GM12891 (cell line): ENCODE measurements around the gene PIK3R3.

Experiments
- DNase-seq: peaks from one replicate; pipeline ENCODE4 v3.0.0; 2011; ENCODE audit warnings: low spot score; ENCODE audit not compliant: insufficient read length
- FAIRE-seq: peaks from 2 replicates; lab custom pipeline; 2011; peaks lifted over from hg19 to GRCh38; lab: Jason Lieb, UNC
- PAX5 ChIP-seq: IDR thresholded peaks from 2 replicates; pipeline ENCODE4 v1.6.1; 2011; ENCODE audit warnings: low read length, moderate library complexity, mild to moderate bottlenecking; ENCODE audit not compliant: insufficient read depth, severe bottlenecking
- POLR2A ChIP-seq: IDR thresholded peaks from 2 replicates; pipeline ENCODE4 v1.6.1; 2011; ENCODE audit warnings: low read depth, low read length, control low read depth
- POLR2AphosphoS5 ChIP-seq: IDR thresholded peaks from 2 replicates; pipeline ENCODE4 v1.6.1; 2011; ENCODE audit warnings: low read depth, low read length, control low read depth
- POU2F2 ChIP-seq: IDR thresholded peaks from 2 replicates; pipeline ENCODE4 v1.6.1; 2011; ENCODE audit warnings: low read depth, mild to moderate bottlenecking, control low read depth, low read length, moderate library complexity
- SPI1 ChIP-seq: IDR thresholded peaks from 2 replicates; pipeline ENCODE4 v1.6.1; 2011; ENCODE audit warnings: low read depth, low read length, control low read depth
- TAF1 ChIP-seq: IDR thresholded peaks from 2 replicates; pipeline ENCODE4 v1.6.1; 2011; ENCODE audit warnings: low read depth, low read length, control low read depth

PIK3R3 gene

GRCh38 chr1:46157916-46158311, 25.5 kb upstream of the PIK3R3 start:
- no peak for FAIRE-seq
- TF ChIP-seq POLR2A (no peak), SPI1 (no peak), TAF1 (no peak), PAX5 (no peak), POU2F2 (no peak), POLR2AphosphoS5 (no peak)

GRCh38 chr1:46153732-46154131, 21.3 kb upstream of the PIK3R3 start:
- no peak for FAIRE-seq
- TF ChIP-seq POU2F2, result no peak
- no peak for TF ChIP-seq SPI1
- TF ChIP-seq TAF1, result no peak
- TF ChIP-seq POLR2A, result no peak
- no peak for TF ChIP-seq POLR2AphosphoS5
- no peak for TF ChIP-seq PAX5

More at GRCh38 chr1:46157916-46158311, 25.5 kb upstream of the PIK3R3 start:
- no peak for DNase-seq

GRCh38 chr1:46153228-46153627, 20.8 kb upstream of the PIK3R3 start:
- FAIRE-seq, result no peak
- no peak for DNase-seq
- TF ChIP-seq POLR2A, result no peak
- TF ChIP-seq TAF1, result no peak
- no peak for TF ChIP-seq SPI1
- no peak for TF ChIP-seq POLR2AphosphoS5
- no peak for TF ChIP-seq PAX5
- no peak for TF ChIP-seq POU2F2

More at GRCh38 chr1:46153732-46154131, 21.3 kb upstream of the PIK3R3 start:
- no peak for DNase-seq

- FAIRE-seq (no peak), DNase-seq (no peak)
- TF ChIP-seq PAX5 (no peak), POU2F2 (no peak), POLR2A (no peak), SPI1 (peak; percentile 43; the same call in 1 of the 2 replicates)
Measured at GRCh38 chr1:46152016-46152415, 19.6 kb upstream of the PIK3R3 start.

GRCh38 chr1:46150085-46150484, 17.7 kb upstream of the PIK3R3 start:
- DNase-seq (no peak), FAIRE-seq (no peak)
- TF ChIP-seq SPI1 (no peak), POLR2A (no peak), POLR2AphosphoS5 (no peak), TAF1 (no peak), POU2F2 (no peak), PAX5 (no peak)

- FAIRE-seq (no peak), DNase-seq (no peak)
- TF ChIP-seq POLR2AphosphoS5, result no peak
- TF ChIP-seq POU2F2, result no peak
- no peak for TF ChIP-seq SPI1
- no peak for TF ChIP-seq PAX5
- no peak for TF ChIP-seq TAF1
- TF ChIP-seq POLR2A, result no peak
Measured at GRCh38 chr1:46148318-46148717, 15.9 kb upstream of the PIK3R3 start.

- DNase-seq (no peak), FAIRE-seq (no peak)
- TF ChIP-seq POLR2AphosphoS5, result no peak
- TF ChIP-seq POLR2A, result no peak
- TF ChIP-seq TAF1, result no peak
- no peak for TF ChIP-seq POU2F2
Measured at GRCh38 chr1:46137916-46138315, 5.5 kb upstream of the PIK3R3 start.

- no peak for FAIRE-seq
- no peak for DNase-seq
- no peak for TF ChIP-seq POLR2A
- no peak for TF ChIP-seq SPI1
- TF ChIP-seq POU2F2, result no peak
- no peak for TF ChIP-seq PAX5
- no peak for TF ChIP-seq TAF1
- TF ChIP-seq POLR2AphosphoS5, result no peak
Measured at GRCh38 chr1:46136711-46137110, 4.3 kb upstream of the PIK3R3 start.

- no peak for DNase-seq
- peak; percentile 68; the same call in 1 of the 2 replicates for TF ChIP-seq SPI1
- no peak for TF ChIP-seq TAF1
- FAIRE-seq, result peak; percentile 65
Measured at GRCh38 chr1:46134660-46135331, 2.4 kb upstream of the PIK3R3 start.

GRCh38 chr1:46133781-46134350, 1.4 kb upstream of the PIK3R3 start:
- FAIRE-seq, result peak; percentile 40
- no peak for TF ChIP-seq TAF1
- no peak for TF ChIP-seq PAX5
- TF ChIP-seq POLR2AphosphoS5, result no peak
- TF ChIP-seq POU2F2, result no peak
- no peak for TF ChIP-seq POLR2A
- 0 out of 2 replicates have a peak, but pooled peaks have one; percentile 4 for TF ChIP-seq SPI1
- no peak for DNase-seq
